Measurements from ENCODE around the gene FNDC7. TPM values are rescaled to one million over a fixed set of nuclear protein-coding genes. Genes with fewer than 3 reads are reported as not detected.
"Not testable (repeated sequence)": the region's sequence is repeated elsewhere in the genome, so short reads cannot be mapped to it uniquely, and the experiment has no call there.

The FNDC7 gene
- total and polyA plus RNA-seq, 12 donors, result 0.03 to 0.71 (median 0.17) TPM; not detected in 6

DNA sequence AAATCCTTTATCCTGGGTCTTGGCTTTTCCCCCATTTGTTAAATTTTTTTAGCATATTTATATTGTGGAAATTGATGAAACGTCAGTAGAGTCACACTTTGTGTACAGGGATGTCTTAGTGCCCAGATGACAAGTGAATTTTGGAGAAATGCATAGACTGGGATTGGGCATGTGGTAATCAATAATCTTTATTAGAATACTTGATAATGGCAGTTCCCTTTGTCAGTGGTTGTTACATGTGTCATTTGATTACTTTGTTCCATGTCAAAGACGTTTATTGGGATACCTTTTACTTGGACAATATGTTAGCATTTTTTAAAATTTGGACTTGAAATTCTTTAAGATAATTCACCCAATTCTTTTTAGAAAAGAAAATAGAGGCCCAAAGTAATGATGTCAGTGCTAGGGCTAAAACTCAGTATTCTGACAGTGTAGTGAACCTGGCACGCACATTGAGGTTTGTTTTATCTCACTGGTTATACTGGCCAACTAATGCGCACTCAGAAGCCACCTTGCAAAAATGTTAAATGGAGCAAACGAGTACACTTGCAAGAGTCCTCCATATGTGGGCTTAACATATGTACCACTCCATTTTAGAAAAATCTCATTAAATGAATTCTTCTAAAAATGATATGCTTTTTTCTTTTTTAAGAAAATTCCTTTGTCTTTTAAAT, 11.4 kb upstream of the FNDC7 start:
- intact Hi-C loops (cut with DNase I), result no loop called here
- Histone ChIP-seq H3K36me3 (replicated peaks in 1 of 2) (peaks cover 0 to 54% of the 10 kb centered on the region in 2 donors), H3K9me3 (replicated peaks in 1 of 3) (no peaks in the 10 kb centered on the region)

DNA sequence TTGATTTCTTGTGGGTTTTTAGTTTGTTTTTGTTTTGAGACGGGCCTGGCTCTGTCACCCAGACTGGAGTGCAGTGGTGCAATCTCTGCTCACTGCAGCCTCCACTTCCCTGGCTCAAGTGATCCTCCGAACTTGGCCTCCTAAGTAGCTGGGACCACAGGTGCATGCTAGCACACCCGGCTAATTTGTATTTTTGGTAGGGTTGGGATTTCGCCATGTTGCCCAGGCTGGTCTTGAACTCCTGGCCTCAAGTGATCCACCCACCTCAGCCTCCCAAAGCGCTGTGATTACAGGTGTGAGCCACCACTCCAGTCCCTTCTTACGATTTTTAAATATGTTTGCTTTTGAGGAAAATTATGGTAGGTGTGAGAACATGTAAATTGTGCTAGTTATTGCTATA, 10.6 kb upstream of the FNDC7 start:
- H3K27ac ChIP-seq; intact Hi-C loops (cut with DNase I); DNase-seq; H3K4me3 ChIP-seq; H3K9me3 ChIP-seq (replicated peaks in 1 of 3); H3K27me3 ChIP-seq; H3K4me1 ChIP-seq (replicated peaks in 1 of 2): not testable (repeated sequence)
- peaks cover 0 to 47% of the 10 kb centered on the region in 2 donors for H3K36me3 ChIP-seq (replicated peaks in 1 of 2)
- WGBS, 4 donors, result 90 to 97% (median 94%) methylated on average over 6 of the region's 6 CpGs

More for the DNA sequence above, 11.4 kb upstream of the FNDC7 start:
- Histone ChIP-seq H3K4me3 (no peak overlapping the region), H3K4me1 (replicated peaks in 1 of 2) (no peaks in the 10 kb centered on the region), H3K27ac (no peak overlapping the region), H3K27me3 (no peaks in the 10 kb centered on the region)
- TF ChIP-seq, protein P1, sequence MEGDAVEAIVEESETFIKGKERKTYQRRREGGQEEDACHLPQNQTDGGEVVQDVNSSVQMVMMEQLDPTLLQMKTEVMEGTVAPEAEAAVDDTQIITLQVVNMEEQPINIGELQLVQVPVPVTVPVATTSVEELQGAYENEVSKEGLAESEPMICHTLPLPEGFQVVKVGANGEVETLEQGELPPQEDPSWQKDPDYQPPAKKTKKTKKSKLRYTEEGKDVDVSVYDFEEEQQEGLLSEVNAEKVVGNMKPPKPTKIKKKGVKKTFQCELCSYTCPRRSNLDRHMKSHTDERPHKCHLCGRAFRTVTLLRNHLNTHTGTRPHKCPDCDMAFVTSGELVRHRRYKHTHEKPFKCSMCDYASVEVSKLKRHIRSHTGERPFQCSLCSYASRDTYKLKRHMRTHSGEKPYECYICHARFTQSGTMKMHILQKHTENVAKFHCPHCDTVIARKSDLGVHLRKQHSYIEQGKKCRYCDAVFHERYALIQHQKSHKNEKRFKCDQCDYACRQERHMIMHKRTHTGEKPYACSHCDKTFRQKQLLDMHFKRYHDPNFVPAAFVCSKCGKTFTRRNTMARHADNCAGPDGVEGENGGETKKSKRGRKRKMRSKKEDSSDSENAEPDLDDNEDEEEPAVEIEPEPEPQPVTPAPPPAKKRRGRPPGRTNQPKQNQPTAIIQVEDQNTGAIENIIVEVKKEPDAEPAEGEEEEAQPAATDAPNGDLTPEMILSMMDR (IDR thresholded peaks at IDR 0.05), result no peak
- TF ChIP-seq POLR2A (IDR thresholded peaks at IDR 0.05), result no peak
- WGBS, 4 donors, result 87 to 90% (median 89%) methylated on average over 5 of the region's 5 CpGs
- no peak for DNase-seq

DNA sequence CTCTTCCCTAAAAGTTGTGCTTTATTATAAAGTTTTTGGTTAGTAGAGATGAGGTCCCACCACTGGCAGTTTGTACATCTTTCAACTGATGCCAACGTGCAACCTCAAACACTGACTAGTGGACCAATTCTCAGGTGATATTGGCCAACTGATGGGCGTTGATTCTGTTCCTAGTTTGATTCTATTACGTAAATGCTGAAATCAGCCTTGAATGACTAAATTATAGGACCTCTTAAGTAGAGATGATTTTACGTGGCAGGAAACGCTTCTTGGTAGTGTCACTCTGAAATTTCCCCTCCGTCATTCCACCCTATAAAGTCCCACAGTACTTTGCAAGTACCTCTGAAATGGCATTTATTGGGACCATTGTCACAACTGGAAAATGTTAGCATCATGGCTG, 8.8 kb upstream of the FNDC7 start:
- TF ChIP-seq POLR2A (IDR thresholded peaks at IDR 0.05), result no peak
- TF ChIP-seq, protein P1 (IDR thresholded peaks at IDR 0.05), result no peak
- Histone ChIP-seq H3K4me1 (replicated peaks in 1 of 2) (no peaks in the 10 kb centered on the region), H3K36me3 (replicated peaks in 1 of 2) (peaks cover 0 to 29% of the 10 kb centered on the region in 2 donors), H3K27ac (no peak overlapping the region), H3K9me3 (replicated peaks in 1 of 3) (no peaks in the 10 kb centered on the region), H3K4me3 (no peak overlapping the region), H3K27me3 (no peaks in the 10 kb centered on the region)
- no peak for DNase-seq
- intact Hi-C loops (cut with DNase I), result no loop called here
- WGBS, 4 donors, result 61 to 74% (median 68%) methylated on average over 6 of the region's 6 CpGs

DNA sequence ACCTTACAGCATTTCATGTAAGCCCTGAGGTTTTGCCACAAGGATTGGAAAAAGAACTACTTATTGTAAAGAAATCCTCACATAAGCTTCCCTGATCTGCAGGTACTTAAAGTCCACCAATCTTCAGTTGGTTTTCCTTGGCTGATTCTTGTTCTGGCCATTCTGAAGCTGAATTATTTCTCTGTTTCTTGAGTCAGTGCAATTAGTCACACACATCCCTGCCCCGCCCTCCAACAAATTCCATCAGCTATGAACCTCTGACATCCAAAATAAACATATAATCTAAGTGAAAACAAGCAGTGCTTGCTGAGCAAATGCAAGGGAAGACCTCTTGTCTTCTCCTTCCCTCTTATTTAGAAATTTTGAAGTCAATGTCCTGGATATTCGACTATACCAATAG, 8.2 kb upstream of the FNDC7 start:
- Histone ChIP-seq H3K36me3 (replicated peaks in 1 of 2) (peaks cover 0 to 24% of the 10 kb centered on the region in 2 donors), H3K27ac (no peak overlapping the region), H3K4me3 (no peak overlapping the region), H3K27me3 (no peaks in the 10 kb centered on the region), H3K4me1 (replicated peaks in 1 of 2) (no peaks in the 10 kb centered on the region), H3K9me3 (replicated peaks in 1 of 3) (no peaks in the 10 kb centered on the region)
- WGBS, 4 donors, result 54 to 69% (median 61%) methylated on average over 2 of the region's 2 CpGs
- intact Hi-C loops (cut with DNase I), result no loop called here
- DNase-seq, result peak in 1 of 7 donors; percentile 21
- TF ChIP-seq, protein P1 (IDR thresholded peaks at IDR 0.05), result no peak

DNA sequence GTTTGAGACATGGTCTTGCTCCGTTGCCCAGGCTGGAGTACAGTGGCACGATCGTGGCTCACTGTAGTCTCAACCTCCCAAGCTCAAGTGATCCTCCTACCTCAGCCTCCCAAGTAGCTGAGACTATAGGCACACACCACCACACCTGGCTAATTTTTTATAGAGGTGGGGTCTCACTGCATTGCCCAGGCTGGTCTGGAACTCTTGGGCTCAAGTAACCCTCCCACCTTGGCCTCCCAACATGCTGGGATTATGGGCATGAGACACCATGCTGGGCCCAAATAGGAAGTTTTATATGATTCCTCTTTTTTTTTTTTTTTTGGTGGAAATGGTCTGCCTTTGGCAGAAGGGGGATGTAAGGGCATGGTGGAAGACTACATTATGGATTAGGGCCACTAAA, 6.1 kb upstream of the FNDC7 start:
- intact Hi-C loops (cut with DNase I), result no loop called here
- DNase-seq, result no peak
- H3K27me3 ChIP-seq, result no peaks in the 10 kb centered on the region
- TF ChIP-seq POLR2A (IDR thresholded peaks at IDR 0.05), result no peak
- TF ChIP-seq, protein P1 (IDR thresholded peaks at IDR 0.05), result no peak
- H3K4me3 ChIP-seq, result no peak overlapping the region
- H3K9me3 ChIP-seq (replicated peaks in 1 of 3), result no peaks in the 10 kb centered on the region
- no peak overlapping the region for H3K27ac ChIP-seq
- H3K36me3 ChIP-seq (replicated peaks in 1 of 2), result peaks cover 0 to 4% of the 10 kb centered on the region in 2 donors
- no peaks in the 10 kb centered on the region for H3K4me1 ChIP-seq (replicated peaks in 1 of 2)
- WGBS, 4 donors, result 87 to 88% (median 87%) methylated on average over 3 of the region's 3 CpGs

Measured in adrenal gland (tissue), 12 donors.